ENCODE results near the gene PTBP2. TPM values are rescaled to one million over a fixed set of nuclear protein-coding genes. Genes with fewer than 3 reads are reported as not detected.
"Not testable (repeated sequence)": the region's sequence is repeated elsewhere in the genome, so short reads cannot be mapped to it uniquely, and the experiment has no call there.

Gene PTBP2
- polyA plus RNA-seq, 1 donor: 65.3 TPM

DNA sequence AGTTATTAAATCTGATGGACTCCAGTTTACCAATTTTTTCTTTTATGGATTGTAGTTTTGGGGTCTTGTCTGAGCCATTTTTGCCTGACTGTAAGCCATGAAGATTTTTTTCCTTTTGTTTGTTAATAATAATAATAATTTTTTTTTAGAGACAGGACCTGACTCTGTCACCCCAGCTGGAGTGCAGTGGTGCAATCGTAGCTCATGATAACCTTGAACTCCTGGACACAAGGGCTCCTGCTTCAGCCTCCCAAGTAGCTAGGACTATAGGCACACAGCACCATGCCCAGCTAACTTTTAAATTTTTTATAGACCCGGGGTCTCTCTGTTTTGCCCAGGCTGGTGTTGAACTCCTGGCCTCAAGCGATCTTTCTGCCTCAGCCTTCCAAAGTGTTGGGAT, 6.3 kb downstream of the PTBP2 start:
- no peak for DNase-seq

DNA sequence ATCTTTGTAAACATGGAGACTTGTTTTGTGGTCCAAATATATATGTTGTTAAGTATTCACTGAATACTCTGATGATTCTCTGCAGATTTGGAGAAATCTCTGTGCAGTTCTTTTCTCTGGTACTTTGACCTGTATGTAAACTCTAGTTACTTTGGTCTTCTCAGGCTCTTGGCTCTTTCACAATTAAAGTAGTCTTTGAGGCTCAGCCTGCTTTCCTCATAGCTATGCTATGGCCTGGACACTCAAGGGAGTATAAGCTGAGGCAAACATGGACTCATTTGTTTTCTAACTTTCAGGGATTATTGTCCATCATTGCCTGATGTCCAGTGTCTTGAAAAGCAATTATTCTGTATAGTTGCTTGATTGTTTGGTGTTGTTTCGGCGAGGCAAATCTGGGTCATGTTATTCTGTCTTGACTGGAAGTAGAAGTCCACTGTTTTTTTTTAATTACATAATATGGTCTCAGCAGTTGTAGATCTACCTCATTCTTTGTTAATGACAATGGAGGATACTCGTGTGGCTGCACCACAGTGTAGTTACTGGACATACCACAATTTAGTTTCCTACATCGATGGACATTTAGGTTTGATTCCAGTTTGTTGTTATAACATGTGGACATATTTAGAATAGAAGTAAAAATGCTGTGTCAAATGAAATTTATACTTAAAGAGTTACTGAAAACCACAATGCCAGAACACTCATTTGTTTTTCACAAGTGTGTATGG, 9.2 kb downstream of the PTBP2 start:
- no peak for DNase-seq

DNA sequence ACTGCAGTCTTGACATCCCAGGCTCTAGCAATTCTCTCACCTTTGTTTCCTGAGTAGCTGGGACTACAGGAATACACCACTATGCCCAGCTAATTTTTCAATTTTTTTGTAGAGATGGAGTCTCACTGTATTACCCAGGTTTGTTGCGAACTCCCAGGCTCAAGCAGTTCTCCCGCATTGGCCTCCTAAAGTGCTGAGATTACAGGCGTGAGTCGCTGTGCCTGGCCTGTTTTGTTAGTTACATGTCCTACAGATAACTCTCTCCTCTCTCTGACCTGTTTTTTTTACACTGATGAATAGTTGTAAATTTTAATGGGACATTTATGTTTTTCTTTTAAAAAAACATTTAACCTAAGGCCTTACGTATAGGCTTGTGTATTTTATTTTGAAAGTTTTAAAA, 19.8 kb downstream of the PTBP2 start:
- no peak for DNase-seq

- DNase-seq: no peak
These were observed 25.1 kb downstream of the PTBP2 start for GRCh38 chr1:96746440-96747420.

DNA sequence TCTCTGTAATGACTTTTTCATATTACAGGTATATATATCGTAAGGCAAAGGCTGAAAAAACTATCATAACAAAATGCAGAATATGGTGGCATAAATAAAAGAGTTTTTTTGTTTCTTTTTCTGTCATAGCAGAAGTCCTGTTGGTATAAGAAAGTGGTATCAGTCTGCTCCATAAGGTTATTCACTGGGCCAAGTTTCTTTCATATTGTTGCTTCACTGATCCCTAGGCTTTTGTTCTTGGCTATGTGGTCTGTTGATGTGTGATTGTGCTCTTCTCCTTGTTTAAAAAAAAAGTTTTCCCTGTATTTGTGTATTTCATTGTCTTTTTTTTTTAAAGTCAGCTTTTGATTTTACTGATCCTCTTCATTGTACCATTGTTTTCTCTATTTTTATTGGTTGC, 26.0 kb downstream of the PTBP2 start:
- DNase-seq: no peak

GRCh38 chr1:96748078-96748477, 26.5 kb downstream of the PTBP2 start:
- DNase-seq: no peak

GRCh38 chr1:96749618-96750017, 28.0 kb downstream of the PTBP2 start:
- DNase-seq: no peak

DNA sequence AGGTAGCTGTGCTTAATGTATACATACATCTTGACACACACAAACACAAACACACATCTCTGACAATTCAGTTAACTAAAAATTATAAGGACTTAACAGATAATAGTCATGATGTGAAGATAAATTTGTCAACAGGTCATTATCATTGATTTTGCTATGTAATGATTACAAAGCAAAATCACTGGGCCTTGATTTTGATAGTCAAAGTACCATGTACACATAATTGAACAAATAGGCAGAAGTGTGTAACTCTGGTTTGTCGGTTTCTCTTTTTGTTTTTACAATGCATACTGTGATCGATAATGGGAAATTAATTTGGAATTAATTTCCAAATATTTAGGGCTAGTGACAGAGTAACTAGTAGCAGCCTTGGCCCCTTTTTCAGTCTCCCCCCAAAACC, 30.8 kb downstream of the PTBP2 start:
- no peak for DNase-seq

- no peak for DNase-seq
These were observed 35.2 kb downstream of the PTBP2 start for GRCh38 chr1:96756789-96757188.

DNA sequence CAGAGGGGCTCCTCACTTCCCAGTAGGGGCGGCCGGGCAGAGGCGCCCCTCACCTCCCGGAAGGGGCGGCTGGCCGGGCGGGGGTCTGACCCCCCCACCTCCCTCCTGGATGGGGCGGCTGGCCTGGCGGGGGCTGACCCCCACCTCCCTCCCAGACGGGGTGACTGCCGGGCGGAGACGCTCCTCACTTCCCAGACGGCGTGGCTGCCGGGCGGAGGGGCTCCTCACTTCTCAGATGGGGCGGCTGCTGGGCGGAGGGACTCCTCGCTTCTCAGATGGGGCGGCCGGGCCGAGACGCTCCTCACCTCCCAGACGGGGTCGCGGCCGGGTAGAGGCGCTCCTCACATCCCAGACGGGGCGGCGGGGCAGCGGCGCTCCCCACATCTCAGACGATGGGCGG, 41.0 kb downstream of the PTBP2 start:
- DNase-seq: not testable (repeated sequence)

DNA sequence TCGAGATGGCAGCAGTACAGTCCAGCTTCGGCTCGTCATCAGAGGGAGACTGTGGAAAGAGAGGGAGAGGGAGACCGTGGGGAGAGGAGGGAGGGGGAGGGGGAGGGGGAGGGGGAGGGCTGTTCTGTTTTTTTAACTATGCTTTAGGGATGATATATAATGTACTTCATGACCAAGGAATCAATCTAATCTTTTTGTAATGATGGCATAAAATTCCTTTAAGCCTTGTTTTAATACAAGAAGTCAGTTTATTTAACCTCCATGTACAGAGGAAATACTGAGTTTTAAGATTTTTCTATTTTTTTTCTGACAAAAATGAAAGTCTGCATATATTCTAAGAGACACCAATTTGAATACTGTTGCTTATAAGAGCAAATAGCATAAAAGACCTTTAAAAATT, 41.9 kb downstream of the PTBP2 start:
- DNase-seq: no peak

DNA sequence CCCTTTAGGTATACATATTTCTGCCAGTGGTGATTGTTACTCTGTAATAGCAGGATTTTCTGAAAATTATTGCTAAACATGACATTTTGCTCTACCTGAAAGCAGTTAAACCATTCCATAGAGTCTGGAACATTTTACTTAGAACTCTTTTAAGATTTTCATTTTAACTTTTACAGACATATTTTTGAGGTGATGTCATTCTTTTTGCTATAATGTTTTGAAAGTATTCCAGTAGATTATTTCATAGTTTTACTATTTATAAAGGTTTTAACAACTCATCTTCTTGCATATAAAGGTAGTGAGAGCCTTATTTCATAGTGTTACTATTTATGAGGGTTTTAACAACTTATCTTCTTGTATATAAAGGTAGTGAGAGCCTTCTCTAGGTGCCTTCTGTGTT, 42.9 kb downstream of the PTBP2 start:
- DNase-seq: no peak

DNA sequence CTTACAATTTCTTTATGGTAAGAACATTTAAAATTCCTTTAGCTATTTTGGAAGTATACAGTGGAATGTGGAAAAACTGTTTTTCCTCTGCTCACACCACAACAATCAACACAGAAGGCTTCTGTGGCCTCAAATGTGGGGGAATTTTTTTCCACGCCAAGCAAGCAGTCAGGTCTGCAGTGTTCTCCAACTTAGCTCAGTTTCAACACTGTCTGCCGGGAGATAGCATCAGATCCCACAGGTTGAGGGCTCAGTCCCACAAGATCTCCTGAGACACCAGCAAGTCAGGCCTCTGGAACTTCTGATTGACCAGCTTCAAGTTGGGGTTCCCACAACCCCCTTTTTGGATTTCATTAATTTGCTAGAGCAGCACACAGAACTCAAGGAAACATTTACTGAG, 50.3 kb downstream of the PTBP2 start:
- no peak for DNase-seq

DNA sequence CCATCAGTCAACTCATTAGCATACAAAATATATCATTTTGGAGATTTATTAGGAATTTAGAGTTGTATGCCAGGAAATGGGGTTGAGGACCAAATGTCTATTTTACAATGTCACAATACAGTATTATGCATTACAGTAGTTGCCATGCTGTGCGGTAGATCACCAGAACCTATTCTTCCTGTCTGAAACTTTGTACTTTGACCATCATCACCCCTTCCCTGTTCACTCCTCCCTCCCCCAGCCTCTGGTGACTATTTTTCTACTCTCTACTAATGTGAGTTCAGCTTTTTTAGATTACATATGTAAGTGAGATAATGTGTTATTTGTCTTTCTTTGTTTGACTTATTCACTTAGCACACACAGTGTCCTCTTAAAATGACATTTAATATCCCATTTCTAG, 50.8 kb downstream of the PTBP2 start:
- DNase-seq: no peak

DNA sequence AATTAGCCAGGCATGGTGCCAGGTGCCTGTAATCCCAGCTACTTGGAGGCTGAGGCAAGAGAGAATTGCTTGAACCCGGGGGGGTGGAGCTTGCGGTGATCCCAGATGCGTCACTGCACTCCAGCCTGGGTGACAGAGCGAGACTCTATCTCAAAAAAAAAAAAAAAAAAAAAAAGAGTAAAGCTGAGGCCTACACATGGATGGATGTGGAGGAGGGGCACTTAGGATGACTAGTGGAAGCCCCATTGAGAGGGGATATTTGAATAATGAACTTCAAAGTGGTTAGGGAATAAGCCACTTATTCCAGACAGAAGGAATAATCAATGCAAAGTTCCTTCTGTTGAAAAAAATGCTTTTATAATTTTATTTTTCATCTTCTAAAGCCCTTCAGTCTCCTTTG, 51.4 kb downstream of the PTBP2 start:
- DNase-seq: no peak

GRCh38 chr1:96782206-96782605, 60.6 kb downstream of the PTBP2 start:
- DNase-seq: no peak

- DNase-seq: no peak
These were observed 61.3 kb downstream of the PTBP2 start for GRCh38 chr1:96782856-96783255.

- no peak for DNase-seq
These were observed 69.0 kb downstream of the PTBP2 start for GRCh38 chr1:96790599-96790998.

GRCh38 chr1:96792220-96792619, 70.6 kb downstream of the PTBP2 start:
- DNase-seq: no peak

GRCh38 chr1:96801696-96802095, 80.1 kb downstream of the PTBP2 start:
- not testable (repeated sequence) for DNase-seq

DNA sequence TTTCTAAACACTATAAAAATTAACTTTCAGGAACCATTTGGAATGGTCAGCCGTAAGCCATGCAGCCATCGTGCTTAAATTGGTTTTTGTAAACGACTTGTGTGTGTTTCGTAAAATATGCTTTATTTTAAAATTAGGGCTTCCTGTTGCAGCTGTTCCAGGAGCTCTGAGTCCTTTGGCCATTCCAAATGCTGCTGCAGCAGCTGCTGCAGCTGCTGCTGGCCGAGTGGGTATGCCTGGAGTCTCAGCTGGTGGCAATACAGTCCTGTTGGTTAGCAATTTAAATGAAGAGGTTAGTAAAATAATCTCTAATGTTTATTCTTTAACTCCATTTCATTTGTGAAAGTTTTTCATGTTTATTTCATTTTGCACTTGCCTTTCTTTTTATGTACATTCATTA, 83.1 kb downstream of the PTBP2 start:
- no peak for DNase-seq

GRCh38 chr1:96808191-96808590, 86.6 kb downstream of the PTBP2 start:
- no peak for DNase-seq

- DNase-seq: no peak
These were observed 94.3 kb downstream of the PTBP2 start for GRCh38 chr1:96815914-96816313.
